ENCODE results near the gene SLC11A1.

SLC11A1 gene

GRCh38 chr2:218367415-218368149 lies 14.5 kb upstream of the SLC11A1 start:
- DNase-seq (ENCODE audit: low spot score) = peak; percentile 90

- no peak for DNase-seq (ENCODE audit: low spot score)
These were observed 13.9 kb upstream of the SLC11A1 start for GRCh38 chr2:218368150-218368528.

GRCh38 chr2:218368621-218369153 lies 13.4 kb upstream of the SLC11A1 start:
- peak; percentile 58 for DNase-seq (ENCODE audit: low spot score)

- DNase-seq (ENCODE audit: low spot score) = no peak
These were observed 12.7 kb upstream of the SLC11A1 start for GRCh38 chr2:218369330-218369729.

GRCh38 chr2:218370410-218371063 lies 11.5 kb upstream of the SLC11A1 start:
- no peak for DNase-seq (ENCODE audit: low spot score)

- DNase-seq (ENCODE audit: low spot score) = no peak
These were observed 10.1 kb upstream of the SLC11A1 start for GRCh38 chr2:218371983-218372350.

GRCh38 chr2:218374795-218375194 lies 7.3 kb upstream of the SLC11A1 start:
- no peak for DNase-seq (ENCODE audit: low spot score)

GRCh38 chr2:218375212-218375611 lies 6.9 kb upstream of the SLC11A1 start:
- no peak for DNase-seq (ENCODE audit: low spot score)

GRCh38 chr2:218378053-218378452 lies 4.0 kb upstream of the SLC11A1 start:
- no peak for DNase-seq (ENCODE audit: low spot score)

GRCh38 chr2:218382785-218383184 lies 712 bp downstream of the SLC11A1 start:
- no peak for DNase-seq (ENCODE audit: low spot score)

- DNase-seq (ENCODE audit: low spot score) = no peak
These were observed 1.9 kb downstream of the SLC11A1 start for GRCh38 chr2:218383892-218384519.

GRCh38 chr2:218384975-218385374 lies 2.9 kb downstream of the SLC11A1 start:
- no peak for DNase-seq (ENCODE audit: low spot score)

- no peak for DNase-seq (ENCODE audit: low spot score)
These were observed 4.7 kb downstream of the SLC11A1 start for GRCh38 chr2:218386505-218387368.

GRCh38 chr2:218387369-218388194 lies 5.5 kb downstream of the SLC11A1 start:
- DNase-seq (ENCODE audit: low spot score) = peak; percentile 47

- DNase-seq (ENCODE audit: low spot score) = no peak
These were observed 7.5 kb downstream of the SLC11A1 start for GRCh38 chr2:218389333-218390150.

- no peak for DNase-seq (ENCODE audit: low spot score)
These were observed 9.1 kb downstream of the SLC11A1 start for GRCh38 chr2:218391202-218391601.

GRCh38 chr2:218392459-218392858 lies 10.4 kb downstream of the SLC11A1 start:
- no peak for DNase-seq (ENCODE audit: low spot score)

- no peak for DNase-seq (ENCODE audit: low spot score)
These were observed 10.9 kb downstream of the SLC11A1 start for GRCh38 chr2:218392891-218393462.

- no peak for DNase-seq (ENCODE audit: low spot score)
These were observed 11.7 kb downstream of the SLC11A1 start for GRCh38 chr2:218393750-218394290.
